ENCODE data around the gene FAR1.
"Not testable (repeated sequence)": the region's sequence is repeated elsewhere in the genome, so short reads cannot be mapped to it uniquely, and the experiment has no call there.

FAR1 gene

DNA sequence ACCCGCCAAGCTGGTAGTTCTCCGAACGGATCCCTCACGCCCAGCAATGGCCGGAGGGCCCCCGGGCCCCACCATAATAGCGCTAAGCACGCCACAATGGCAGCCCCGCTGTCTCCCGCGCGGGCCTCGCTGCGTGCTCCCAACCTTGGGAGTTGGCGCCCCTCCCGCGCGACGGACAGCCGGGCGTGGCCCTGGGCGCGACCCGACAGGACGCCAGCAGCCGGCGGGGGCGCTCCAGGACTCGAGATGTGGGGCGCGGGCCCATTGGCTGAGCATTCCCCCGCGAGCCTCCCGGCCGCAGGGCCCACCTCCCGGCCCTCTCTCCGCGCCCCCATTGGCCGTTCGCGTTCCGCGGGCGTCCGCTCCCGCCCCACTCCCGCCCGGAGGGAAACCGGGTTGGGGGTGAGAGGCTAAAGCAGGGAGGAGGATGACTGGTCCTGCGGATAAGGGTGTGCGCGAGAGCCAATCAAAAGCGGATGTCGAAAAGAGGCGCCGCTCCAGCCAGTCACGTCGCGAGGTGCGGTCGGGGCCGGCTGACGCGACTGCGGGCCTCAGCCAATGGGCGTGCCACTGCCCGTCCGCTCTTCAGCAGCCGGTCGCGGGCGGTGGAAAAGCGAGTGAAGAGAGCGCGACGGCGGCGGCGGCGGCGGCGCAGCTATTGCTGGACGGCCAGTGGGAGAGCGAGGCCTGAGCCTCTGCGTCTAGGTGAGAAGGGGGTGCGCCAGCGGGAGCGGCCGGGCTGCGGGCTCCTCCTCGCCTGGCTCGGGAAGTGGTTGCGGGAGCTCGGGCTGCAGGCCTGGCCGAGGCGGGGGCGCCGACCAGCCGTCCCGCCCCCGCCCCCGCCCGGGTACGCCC lies at the start of gene FAR1:
FAR1 (plus strand) TSS at position 567 of the 855 bp plus-strand sequence. CDS start 26,098 bp downstream, outside the sequence.
- DNase-seq (ENCODE audit: low read depth in 2 of 2), result peak; percentile 96 to 97

GRCh38 chr11:13620063-13620462 lies 48.4 kb upstream of the FAR1 start:
- DNase-seq (ENCODE audit: low read depth in 2 of 2), result no peak

DNA sequence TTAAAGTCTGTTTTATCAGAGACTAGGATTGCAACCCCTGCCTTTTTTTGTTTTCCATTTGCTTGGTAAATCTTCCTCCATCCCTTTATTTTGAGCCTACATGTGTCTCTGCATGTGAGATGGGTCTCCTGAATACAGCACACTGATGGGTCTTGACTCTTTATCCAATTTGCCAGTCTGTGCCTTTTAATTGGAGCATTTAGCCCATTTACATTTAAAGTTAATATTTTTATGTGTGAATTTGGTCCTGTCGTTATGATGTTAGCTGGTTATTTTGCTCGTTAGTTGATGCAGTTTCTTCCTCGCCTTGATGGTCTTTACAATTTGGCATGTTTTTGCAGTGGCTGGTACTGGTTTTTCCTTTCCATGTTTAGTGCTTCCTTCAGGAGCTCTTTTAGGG lies 41.6 kb upstream of the FAR1 start:
- DNase-seq (ENCODE audit: low read depth in 2 of 2), result not testable (repeated sequence)

- DNase-seq (ENCODE audit: low read depth in 2 of 2), result not testable (repeated sequence)
These were observed 39.8 kb upstream of the FAR1 start for GRCh38 chr11:13628634-13629033.

- DNase-seq (ENCODE audit: low read depth in 2 of 2), result no peak
These were observed 38.7 kb upstream of the FAR1 start for GRCh38 chr11:13629779-13630178.

DNA sequence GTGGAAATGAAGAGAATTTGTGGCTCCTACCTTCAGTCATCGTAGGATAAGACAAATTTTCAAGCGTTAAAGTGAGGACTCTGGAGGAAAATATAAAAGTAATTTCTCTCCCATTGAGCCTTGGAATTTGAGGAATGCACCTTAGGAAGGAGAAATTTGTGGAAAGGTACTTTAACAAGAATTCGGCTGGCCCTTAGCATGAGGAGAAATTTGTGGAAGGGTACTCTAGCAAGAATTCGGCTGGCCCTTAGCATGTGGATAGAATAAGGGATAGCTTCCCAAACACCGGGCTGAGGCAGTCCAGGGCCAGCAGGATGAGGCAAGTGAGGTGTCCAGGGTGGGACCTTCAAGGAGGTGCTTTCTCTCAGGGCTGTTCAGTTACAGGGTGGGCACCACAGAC lies 33.2 kb upstream of the FAR1 start:
- DNase-seq (ENCODE audit: low read depth in 2 of 2), result no peak

GRCh38 chr11:13635804-13636203 lies 32.7 kb upstream of the FAR1 start:
- DNase-seq (ENCODE audit: low read depth in 2 of 2), result no peak

- no peak for DNase-seq (ENCODE audit: low read depth in 2 of 2)
These were observed 31.1 kb upstream of the FAR1 start for GRCh38 chr11:13637125-13638069.

DNA sequence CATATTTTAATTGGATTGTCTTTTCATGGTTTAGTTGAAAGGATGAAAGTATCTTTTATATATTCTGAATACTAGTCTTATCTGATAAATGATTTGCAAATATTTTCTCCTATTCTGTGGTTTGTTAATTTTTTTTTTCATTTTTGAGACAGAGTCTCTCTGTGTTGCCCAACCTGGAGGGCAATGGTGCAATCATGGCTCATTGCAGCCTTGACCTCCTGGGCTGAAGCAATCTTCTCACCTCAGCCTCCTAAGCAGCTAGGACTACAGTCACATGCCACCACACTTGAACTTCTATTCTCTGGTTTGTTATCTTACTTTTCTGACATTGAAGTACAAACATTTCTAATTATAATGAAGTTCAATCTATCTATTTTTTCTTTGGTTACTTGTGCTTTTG lies 30.0 kb upstream of the FAR1 start:
- no peak for DNase-seq (ENCODE audit: low read depth in 2 of 2)

DNA sequence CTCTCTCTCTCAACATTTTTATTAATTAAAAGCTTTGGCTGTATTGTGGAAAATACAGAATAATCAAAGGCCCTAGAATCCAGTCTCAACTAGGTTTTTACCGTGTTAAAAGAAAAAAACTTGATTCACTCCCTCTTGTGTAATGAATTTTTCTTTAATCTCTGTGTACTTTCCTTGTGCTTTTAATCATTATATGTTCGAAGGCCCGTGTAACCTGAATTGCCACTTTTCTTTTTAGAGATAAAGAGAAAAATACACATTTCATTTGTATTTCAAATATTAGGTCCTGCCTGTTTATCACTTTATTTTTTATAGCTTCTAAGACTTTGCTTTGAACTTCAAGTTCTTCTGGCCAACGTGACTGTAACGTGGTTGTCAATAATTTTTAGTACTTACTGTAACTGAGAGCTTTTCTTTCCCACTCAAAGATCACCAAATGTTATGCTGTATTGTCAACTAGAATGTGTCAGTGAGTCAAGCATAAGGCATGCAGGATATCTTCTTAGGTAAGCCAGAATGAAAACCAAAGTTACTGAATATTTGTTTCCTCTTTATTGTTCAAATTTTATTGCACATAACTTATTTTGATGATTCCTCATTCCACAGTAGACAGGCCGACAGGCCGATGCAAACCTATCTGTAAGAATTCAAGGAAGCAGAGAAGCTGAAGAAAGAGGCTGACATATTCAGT lies 23.3 kb upstream of the FAR1 start:
- DNase-seq (ENCODE audit: low read depth in 2 of 2), result no peak

DNA sequence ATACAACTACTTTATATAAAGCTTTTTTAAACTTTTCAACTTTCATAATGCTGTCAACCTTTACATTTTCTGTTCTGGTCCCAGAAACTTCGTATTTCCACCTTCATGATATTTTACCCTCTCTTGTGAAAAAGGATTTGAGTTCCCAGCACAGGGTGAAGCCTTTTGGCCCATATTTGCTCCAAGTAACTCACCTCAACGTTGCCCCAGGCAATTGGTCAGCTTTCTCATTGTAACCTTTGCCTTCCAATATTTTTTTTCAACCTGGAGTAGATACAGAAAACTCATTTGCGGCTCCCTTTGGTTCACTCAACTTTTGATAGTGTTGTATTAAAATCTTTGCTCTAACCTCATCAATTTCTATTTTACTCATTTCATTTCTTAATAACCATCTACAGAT lies 21.1 kb upstream of the FAR1 start:
- no peak for DNase-seq (ENCODE audit: low read depth in 2 of 2)

- DNase-seq (ENCODE audit: low read depth in 2 of 2), result no peak
These were observed 18.8 kb upstream of the FAR1 start for GRCh38 chr11:13649619-13650018.

- DNase-seq (ENCODE audit: low read depth in 2 of 2), result not testable (repeated sequence)
These were observed 17.0 kb upstream of the FAR1 start for GRCh38 chr11:13651515-13651914.

DNA sequence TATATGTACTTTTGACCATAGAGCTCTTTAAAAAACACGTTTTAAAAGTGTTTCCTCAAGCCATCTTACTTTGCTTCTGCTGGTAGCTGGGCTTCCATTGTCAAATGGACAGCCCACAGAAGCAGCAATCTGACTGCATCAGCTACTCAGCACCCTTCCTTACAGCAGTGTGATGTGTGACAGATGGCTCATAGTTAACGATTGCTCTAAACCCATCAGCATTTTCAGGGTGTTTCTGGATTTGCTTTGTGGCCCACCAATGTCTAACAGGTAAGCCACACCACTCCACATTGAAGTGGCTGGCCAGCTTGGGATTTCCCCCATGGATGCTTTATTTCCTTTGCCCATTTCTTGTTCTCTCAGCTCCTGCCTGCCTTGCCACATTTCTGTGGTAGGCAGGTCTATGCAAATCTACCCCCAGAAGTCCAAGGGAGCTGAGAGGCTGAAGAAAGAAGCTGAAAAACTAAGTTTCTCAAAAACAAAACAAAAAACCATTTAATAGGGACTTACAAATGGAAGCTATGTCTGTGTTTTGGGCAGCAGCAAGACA lies 7.3 kb upstream of the FAR1 start:
- DNase-seq (ENCODE audit: low read depth in 2 of 2), result no peak

GRCh38 chr11:13663631-13664071 lies 4.8 kb upstream of the FAR1 start:
- DNase-seq (ENCODE audit: low read depth in 2 of 2), result no peak

DNA sequence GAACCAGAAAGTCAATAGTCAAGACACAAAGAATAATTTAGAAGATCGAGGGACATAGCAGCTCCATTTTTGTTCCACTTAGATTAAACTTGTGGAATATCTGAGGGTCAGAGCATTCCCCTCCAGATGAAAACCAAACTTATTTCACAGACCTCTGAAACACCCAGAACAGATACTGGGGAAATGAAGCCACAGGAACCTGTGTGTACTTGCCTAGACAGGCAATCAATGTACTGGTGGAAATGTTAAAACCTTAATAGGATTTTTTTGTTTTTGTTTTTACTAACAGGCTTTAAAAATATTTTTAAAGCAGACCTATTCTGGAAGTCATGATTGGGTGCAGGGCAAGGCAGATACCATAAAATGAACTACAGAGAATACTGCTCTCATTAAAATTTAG lies 4.1 kb upstream of the FAR1 start:
- DNase-seq (ENCODE audit: low read depth in 2 of 2), result no peak

DNA sequence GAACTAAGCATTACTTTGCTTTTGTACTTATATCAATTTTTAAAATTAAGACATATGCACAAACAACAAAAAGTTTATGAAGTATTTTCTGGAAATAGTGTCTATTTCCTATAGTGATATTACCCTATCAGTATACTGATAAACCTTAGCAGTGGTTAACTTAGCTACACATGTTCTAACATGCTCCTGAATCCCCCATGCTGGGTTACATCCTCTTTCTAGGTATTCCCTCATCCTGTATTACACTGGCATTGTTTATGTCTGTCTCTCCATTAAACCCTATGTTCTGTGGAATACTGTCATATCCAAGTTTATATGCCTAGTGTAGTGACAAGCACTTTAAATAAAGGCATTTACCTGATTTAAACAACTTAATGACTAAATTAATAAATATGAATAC lies 1.8 kb upstream of the FAR1 start:
- no peak for DNase-seq (ENCODE audit: low read depth in 2 of 2)

DNA sequence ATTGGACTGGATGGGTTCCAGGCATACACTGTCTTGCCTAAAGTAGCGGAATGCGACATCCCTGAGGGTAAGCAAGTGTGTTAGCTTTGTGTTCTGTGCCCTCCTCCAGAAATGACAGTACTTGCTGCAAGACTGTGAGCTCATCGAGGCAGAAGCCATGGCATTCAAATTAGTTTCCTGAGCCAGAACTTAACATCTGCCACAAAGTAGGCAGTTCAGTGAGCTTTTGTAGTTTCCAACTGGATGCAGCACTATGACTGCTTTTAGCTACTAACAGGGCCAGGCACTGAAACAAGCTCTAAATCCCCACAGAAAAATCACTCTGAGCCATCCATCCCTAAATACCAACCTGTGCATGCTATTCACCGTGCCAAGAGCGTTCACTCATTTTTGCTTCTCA lies 1.2 kb upstream of the FAR1 start:
- no peak for DNase-seq (ENCODE audit: low read depth in 2 of 2)

- DNase-seq (ENCODE audit: low read depth in 2 of 2), result no peak
These were observed 720 bp upstream of the FAR1 start for GRCh38 chr11:13667795-13668101.

GRCh38 chr11:13668957-13669521 lies 571 bp downstream of the FAR1 start:
- DNase-seq (ENCODE audit: low read depth in 2 of 2), result peak; percentile 32 to 33
